GM12891 (cell line): ENCODE data around the gene RAN. TPM values are rescaled to one million over a fixed set of nuclear protein-coding genes. Genes with fewer than 3 reads are reported as not detected.

Source experiments
- DNase-seq: peaks from one replicate; pipeline ENCODE4 v3.0.0; 2011; ENCODE audit warnings: low spot score; ENCODE audit not compliant: insufficient read length
- FAIRE-seq: peaks from 2 replicates; lab custom pipeline; 2011; peaks lifted over from hg19 to GRCh38; lab: Jason Lieb, UNC
- PAX5 ChIP-seq: IDR thresholded peaks from 2 replicates; pipeline ENCODE4 v1.6.1; 2011; ENCODE audit warnings: low read length, moderate library complexity, mild to moderate bottlenecking; ENCODE audit not compliant: insufficient read depth, severe bottlenecking
- POLR2A ChIP-seq: IDR thresholded peaks from 2 replicates; pipeline ENCODE4 v1.6.1; 2011; ENCODE audit warnings: low read depth, low read length, control low read depth
- POLR2AphosphoS5 ChIP-seq: IDR thresholded peaks from 2 replicates; pipeline ENCODE4 v1.6.1; 2011; ENCODE audit warnings: low read depth, low read length, control low read depth
- POU2F2 ChIP-seq: IDR thresholded peaks from 2 replicates; pipeline ENCODE4 v1.6.1; 2011; ENCODE audit warnings: low read depth, mild to moderate bottlenecking, control low read depth, low read length, moderate library complexity
- SPI1 ChIP-seq: IDR thresholded peaks from 2 replicates; pipeline ENCODE4 v1.6.1; 2011; ENCODE audit warnings: low read depth, low read length, control low read depth
- TAF1 ChIP-seq: IDR thresholded peaks from 2 replicates; pipeline ENCODE4 v1.6.1; 2011; ENCODE audit warnings: low read depth, low read length, control low read depth
- polyA plus RNA-seq: library from polyadenylated mRNA; unstranded; fragments of >200 nt; gene quantifications from one replicate; pipeline ENCODE4 v1.2.1, GENCODE V29; 2012; ENCODE audit warnings: low read depth, missing spikeins, inconsistent platforms; ENCODE audit not compliant: missing spikeins

RAN gene
- polyA plus RNA-seq, result 1,629 TPM

- peak; percentile 99 for FAIRE-seq
- TF ChIP-seq POLR2AphosphoS5, result peak; percentile 77
- no peak; the same call in 1 of the 2 replicates for TF ChIP-seq TAF1
- peak; percentile 81 for TF ChIP-seq POLR2A
- no peak for TF ChIP-seq SPI1
These were observed at the start of gene RAN for GRCh38 chr12:130871286-130872178. Gene RAN (plus strand): TSS chr12:130872066. CDS start chr12:130872594, 528 bp downstream.

DNA sequence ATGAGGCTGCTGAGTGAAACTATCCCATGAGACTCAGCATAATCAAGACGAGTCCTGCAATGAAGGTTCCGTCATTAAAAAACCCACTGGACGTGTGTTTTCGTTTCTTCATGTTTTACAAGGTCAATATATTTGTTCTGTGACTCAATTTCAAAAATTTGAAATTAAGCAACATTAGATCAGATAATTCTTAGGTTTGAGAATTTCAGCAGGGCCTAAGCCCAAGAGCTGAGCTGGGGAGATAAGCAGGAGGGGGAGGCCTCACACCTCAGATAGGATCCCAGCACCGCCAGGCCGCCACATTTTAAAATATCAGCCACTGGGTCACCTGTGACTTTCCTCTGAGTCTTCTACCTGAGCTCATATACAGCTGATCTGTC lies 46.1 kb upstream of the RAN start:
- DNase-seq, result no peak
- TF ChIP-seq POLR2AphosphoS5 (no peak), PAX5 (no peak), POU2F2 (no peak), POLR2A (no peak), SPI1 (no peak), TAF1 (no peak)
- no peak for FAIRE-seq

More at GRCh38 chr12:130871286-130872178, at the start of gene RAN:
- DNase-seq, result peak; percentile 94

DNA sequence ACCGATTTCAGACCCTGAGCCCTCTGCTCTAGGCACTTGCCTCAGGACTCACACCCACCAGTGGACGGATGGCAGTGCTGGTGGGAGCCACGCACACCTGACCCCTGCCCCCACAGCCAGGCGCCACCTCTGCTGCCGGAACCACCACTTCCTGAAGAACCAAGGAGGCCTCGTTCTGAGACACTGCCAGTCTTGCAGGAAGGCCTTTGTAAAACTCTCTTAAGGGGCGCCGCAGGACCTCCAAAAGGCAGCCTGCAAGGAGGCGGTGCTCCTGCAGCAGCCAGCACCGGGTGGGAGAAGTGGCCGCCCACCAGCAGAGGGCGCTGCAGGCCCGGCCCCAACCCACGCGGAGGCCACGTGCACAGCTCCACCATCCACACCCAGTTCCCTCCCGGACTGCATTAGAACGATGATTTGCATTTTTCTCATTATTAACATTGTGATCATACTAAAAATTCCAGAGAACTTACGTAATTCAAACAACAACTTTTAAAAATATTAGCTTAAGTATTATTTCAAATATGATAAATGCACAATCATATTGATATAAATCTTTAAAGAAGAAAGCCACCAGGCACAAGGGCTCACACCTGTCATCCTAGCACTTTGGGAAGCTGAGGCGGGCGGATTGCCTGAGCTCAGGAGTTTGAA lies 45.6 kb upstream of the RAN start:
- DNase-seq (peak; percentile 41), FAIRE-seq (no peak)
- TF ChIP-seq POLR2AphosphoS5 (no peak), POLR2A (no peak), POU2F2 (no peak)

DNA sequence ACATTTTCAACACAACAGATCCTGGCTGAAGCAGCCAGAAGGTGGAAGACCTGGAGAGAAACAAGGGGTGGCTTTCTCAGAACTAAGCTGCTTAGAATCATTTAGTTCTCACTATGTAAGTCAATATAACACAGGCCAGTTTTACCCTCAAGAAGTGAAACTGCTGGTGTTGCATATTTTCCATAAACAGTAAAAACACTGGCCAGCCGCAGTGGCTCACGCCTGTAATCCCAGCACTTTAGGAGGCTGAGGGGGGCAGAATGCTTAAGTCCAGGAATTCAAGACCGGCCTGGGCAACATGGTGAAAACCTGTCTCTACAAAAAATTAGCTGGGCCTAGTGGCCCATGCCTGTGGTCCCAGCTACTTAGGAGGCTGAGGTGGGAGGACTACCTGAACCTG lies 44.4 kb upstream of the RAN start:
- no peak for DNase-seq

DNA sequence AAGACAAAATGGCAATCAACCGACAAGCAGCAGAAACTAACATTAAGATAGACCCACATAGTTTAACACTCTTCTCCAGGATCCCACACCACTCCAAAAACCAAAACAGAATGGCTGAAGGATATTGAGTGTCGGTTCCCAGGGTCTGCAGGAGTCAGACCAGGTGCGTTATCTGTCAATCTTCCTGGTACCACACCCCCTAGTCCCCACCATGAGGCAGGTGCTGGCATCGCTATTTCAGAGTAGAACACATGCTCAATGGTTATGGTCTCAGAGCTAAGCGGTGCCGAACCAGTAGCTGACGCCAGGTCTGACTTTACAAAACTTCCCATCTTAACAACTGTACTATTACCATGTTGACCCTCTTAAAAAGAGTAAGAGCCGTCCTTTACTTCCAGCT lies 43.0 kb upstream of the RAN start:
- FAIRE-seq, result no peak
- no peak for DNase-seq
- TF ChIP-seq POLR2A (no peak), TAF1 (no peak), PAX5 (no peak), POU2F2 (no peak), SPI1 (no peak), POLR2AphosphoS5 (no peak)

More for the DNA sequence above, 44.4 kb upstream of the RAN start:
- no peak for TF ChIP-seq POLR2AphosphoS5
- no peak for TF ChIP-seq POLR2A
- no peak for TF ChIP-seq SPI1
- no peak for TF ChIP-seq TAF1
- TF ChIP-seq PAX5, result no peak
- no peak for TF ChIP-seq POU2F2
- no peak for FAIRE-seq

- no peak for TF ChIP-seq TAF1
- no peak for TF ChIP-seq SPI1
- no peak for TF ChIP-seq POU2F2
- TF ChIP-seq POLR2A, result no peak
- no peak for TF ChIP-seq PAX5
- no peak for TF ChIP-seq POLR2AphosphoS5
- DNase-seq (no peak), FAIRE-seq (no peak)
These were observed 42.2 kb upstream of the RAN start for GRCh38 chr12:130829391-130830245.

DNA sequence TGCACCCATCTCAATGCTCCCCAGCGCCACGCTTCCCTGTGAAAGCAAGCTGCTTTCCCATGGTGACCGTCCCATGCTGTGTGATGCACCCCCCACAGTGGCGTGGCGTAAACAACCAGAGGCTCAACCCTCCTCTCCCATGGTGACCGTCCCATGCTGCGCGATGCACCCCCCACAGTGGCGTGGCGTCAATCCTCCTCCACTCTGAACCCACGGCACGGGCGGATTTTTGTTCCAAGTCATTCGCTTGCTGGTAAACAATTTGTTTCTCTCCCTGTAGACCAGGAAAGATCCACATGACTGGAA lies 41.7 kb upstream of the RAN start:
- no peak for DNase-seq
- FAIRE-seq, result no peak
- TF ChIP-seq POLR2A, result no peak
- no peak for TF ChIP-seq PAX5
- TF ChIP-seq TAF1, result no peak
- no peak for TF ChIP-seq POLR2AphosphoS5
- TF ChIP-seq SPI1, result no peak
- no peak for TF ChIP-seq POU2F2

- no peak for FAIRE-seq
- DNase-seq, result no peak
- TF ChIP-seq POLR2AphosphoS5 (no peak), TAF1 (no peak), POU2F2 (no peak), PAX5 (no peak), SPI1 (no peak), POLR2A (no peak)
These were observed 40.6 kb upstream of the RAN start for GRCh38 chr12:130831246-130831645.

DNA sequence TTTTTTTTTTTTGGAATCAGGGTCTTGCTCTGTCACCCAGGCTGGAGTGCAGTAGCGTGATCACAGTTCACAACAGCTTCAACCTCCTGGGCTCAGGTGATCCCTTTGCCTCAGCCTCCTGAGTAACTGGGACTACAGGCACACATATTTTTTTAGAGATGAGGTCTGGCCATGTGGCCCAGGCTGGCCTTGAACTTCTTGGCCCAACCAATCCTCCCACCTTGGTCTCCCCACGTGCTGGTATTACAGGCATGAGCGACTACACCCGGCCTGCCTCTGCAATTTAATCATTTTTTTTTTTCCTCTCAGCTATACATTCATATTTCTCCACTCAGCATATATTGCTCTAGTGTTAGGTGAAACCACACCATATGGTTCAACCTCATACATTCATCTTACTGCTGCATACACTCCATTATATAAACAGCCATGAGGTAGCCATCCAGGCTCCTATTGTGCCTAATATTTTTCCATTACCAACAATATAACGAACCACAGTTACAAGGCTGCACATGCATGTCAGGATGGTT lies 39.9 kb upstream of the RAN start:
- FAIRE-seq, result no peak
- no peak for DNase-seq
- TF ChIP-seq POU2F2 (no peak), POLR2AphosphoS5 (no peak), PAX5 (no peak), POLR2A (no peak), TAF1 (no peak), SPI1 (no peak)

- TF ChIP-seq POLR2A (no peak), POU2F2 (no peak), PAX5 (no peak), POLR2AphosphoS5 (no peak), TAF1 (no peak), SPI1 (no peak)
- DNase-seq (no peak), FAIRE-seq (no peak)
These were observed 39.2 kb upstream of the RAN start for GRCh38 chr12:130832561-130833209.
